MM.1S (cell line): ENCODE results near the gene IL3.
A peak's percentile ranks its signal among the peaks of the same experiment; 100 is the strongest.

Experiments
- DNase-seq: peaks from one replicate; pipeline ENCODE4 v3.0.0-alpha.2; 2015
- H2AFZ ChIP-seq: fragments of 300-600 bp; sonication (generic); 2 replicates; pipeline ENCODE4 v1.6.0; 2016; ENCODE audit warnings: antibody characterized with exemption, low read length
- H3F3A ChIP-seq: fragments of 300-600 bp; sonication (generic); 2 replicates; pipeline ENCODE4 v1.6.1; 2016; ENCODE audit warnings: mild to moderate bottlenecking, antibody characterized with exemption, low read length, moderate library complexity, mixed read lengths; ENCODE audit not compliant: insufficient read depth
- H3K27ac ChIP-seq: fragments of 300-600 bp; sonication (generic); 2 replicates; pipeline ENCODE4 v1.5.1; 2016; ENCODE audit warnings: mild to moderate bottlenecking, low read length
- H3K27me3 ChIP-seq: fragments of 300-600 bp; sonication (generic); replicated peaks from 2 replicates; pipeline ENCODE4 v1.6.0; 2016; ENCODE audit warnings: low read length; ENCODE audit not compliant: insufficient read depth
- H3K36me3 ChIP-seq: fragments of 300-600 bp; sonication (generic); replicated peaks from 2 replicates; pipeline ENCODE4 v1.6.1; 2016; ENCODE audit warnings: mild to moderate bottlenecking, low read length, mixed read lengths; ENCODE audit not compliant: insufficient read depth
- H3K4me1 ChIP-seq: fragments of 300-600 bp; sonication (generic); 2 replicates; pipeline ENCODE4 v1.6.1; 2016; ENCODE audit warnings: low read length, mixed read lengths
- H3K4me2 ChIP-seq: fragments of 300-600 bp; sonication (generic); 2 replicates; pipeline ENCODE4 v1.6.0; 2016; ENCODE audit warnings: low read depth, low read length
- H3K4me3 ChIP-seq: fragments of 300-600 bp; sonication (generic); 2 replicates; pipeline ENCODE4 v1.5.1; 2016; ENCODE audit warnings: low read length, mixed read lengths
- H3K79me2 ChIP-seq: fragments of 300-600 bp; sonication (generic); 2 replicates; pipeline ENCODE4 v1.6.1; 2016; ENCODE audit warnings: mixed run types, low read length, mixed read lengths
- H3K9ac ChIP-seq: fragments of 300-600 bp; sonication (generic); 2 replicates; pipeline ENCODE4 v1.6.1; 2016; ENCODE audit warnings: low read length, mixed read lengths
- H3K9me2 ChIP-seq: fragments of 300-600 bp; sonication (generic); replicated peaks from 2 replicates; pipeline ENCODE4 v1.6.1; 2016; ENCODE audit warnings: mild to moderate bottlenecking, low read length, mixed read lengths; ENCODE audit not compliant: insufficient read depth
- H3K9me3 ChIP-seq: fragments of 300-600 bp; sonication (generic); replicated peaks from 2 replicates; pipeline ENCODE4 v1.6.1; 2016; ENCODE audit warnings: mild to moderate bottlenecking, low read length, mixed read lengths; ENCODE audit not compliant: insufficient read depth
- H4K20me1 ChIP-seq: fragments of 300-600 bp; sonication (generic); 2 replicates; pipeline ENCODE4 v1.6.1; 2016; ENCODE audit warnings: mild to moderate bottlenecking, low read length, moderate library complexity, mixed read lengths; ENCODE audit not compliant: insufficient read depth
- EZH2 ChIP-seq: fragments of 300-600 bp; sonication (generic); optimal IDR thresholded peaks from 2 replicates; pipeline ENCODE3; 2017; ENCODE audit warnings: low read depth, mild to moderate bottlenecking, antibody characterized with exemption, low read length, mixed read lengths
- EZH2phosphoT487 ChIP-seq: fragments of 300-600 bp; sonication (generic); IDR thresholded peaks from 2 replicates; pipeline ENCODE4 v1.6.1; 2018; ENCODE audit warnings: antibody characterized with exemption, low read length
- TF ChIP-seq, protein P1 (sequence below): fragments of 300-600 bp; sonication (generic); IDR thresholded peaks from 2 replicates; pipeline ENCODE4 v1.5.1; 2016; ENCODE audit warnings: antibody characterized with exemption, low read length, mixed read lengths

The IL3 gene

DNA sequence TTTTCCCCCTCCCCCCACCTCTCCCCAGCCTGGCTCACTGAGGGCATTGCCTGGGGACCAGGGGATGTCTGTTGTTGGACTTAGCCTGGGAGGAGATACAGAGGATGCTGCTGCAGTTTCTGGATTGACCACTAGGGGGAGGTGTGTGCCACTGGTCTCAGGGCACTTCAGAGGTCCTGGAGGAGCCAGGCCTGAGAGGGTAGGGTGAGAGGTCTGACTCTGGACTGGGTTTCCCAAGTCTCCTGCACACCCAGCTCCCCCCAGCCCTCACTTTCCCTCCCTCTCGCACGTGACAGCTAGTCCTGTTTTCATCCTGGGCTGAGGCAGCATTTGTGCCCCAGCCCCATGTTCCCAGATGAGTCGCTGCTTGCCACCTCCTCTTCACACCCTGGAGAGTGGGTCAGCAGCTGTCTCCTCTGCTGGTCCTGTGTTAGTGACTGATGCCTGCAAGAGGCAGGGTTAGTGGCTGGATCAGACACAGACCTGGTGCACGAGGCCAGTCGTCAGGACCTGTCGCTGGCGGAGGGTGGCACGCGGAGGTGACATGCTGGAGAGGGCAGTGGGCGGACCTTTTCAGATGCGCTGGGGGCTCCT lies 4.4 kb downstream of the IL3 start:
- H3K27me3 ChIP-seq, result no peaks in the 10 kb centered on the region
- H4K20me1 ChIP-seq, result no peaks in the 10 kb centered on the region
- H3K9me3 ChIP-seq, result no peaks in the 10 kb centered on the region
- H3K4me2 ChIP-seq, result no peak overlapping the region
- H3K27ac ChIP-seq, result no peak overlapping the region
- H3K9ac ChIP-seq, result no peak overlapping the region
- peaks cover 7% of the 10 kb centered on the region for H3K4me1 ChIP-seq
- no peak overlapping the region for H3K4me3 ChIP-seq
- H2AFZ ChIP-seq, result peak overlapping the region; percentile 54; the same call in 1 of the 2 replicates
- no peaks in the 10 kb centered on the region for H3F3A ChIP-seq
- TF ChIP-seq EZH2, result no peak
- TF ChIP-seq, protein P1, sequence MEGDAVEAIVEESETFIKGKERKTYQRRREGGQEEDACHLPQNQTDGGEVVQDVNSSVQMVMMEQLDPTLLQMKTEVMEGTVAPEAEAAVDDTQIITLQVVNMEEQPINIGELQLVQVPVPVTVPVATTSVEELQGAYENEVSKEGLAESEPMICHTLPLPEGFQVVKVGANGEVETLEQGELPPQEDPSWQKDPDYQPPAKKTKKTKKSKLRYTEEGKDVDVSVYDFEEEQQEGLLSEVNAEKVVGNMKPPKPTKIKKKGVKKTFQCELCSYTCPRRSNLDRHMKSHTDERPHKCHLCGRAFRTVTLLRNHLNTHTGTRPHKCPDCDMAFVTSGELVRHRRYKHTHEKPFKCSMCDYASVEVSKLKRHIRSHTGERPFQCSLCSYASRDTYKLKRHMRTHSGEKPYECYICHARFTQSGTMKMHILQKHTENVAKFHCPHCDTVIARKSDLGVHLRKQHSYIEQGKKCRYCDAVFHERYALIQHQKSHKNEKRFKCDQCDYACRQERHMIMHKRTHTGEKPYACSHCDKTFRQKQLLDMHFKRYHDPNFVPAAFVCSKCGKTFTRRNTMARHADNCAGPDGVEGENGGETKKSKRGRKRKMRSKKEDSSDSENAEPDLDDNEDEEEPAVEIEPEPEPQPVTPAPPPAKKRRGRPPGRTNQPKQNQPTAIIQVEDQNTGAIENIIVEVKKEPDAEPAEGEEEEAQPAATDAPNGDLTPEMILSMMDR, result peak; percentile 97
- H3K9me2 ChIP-seq, result no peaks in the 10 kb centered on the region
- H3K36me3 ChIP-seq, result no peaks in the 10 kb centered on the region
- no peaks in the 10 kb centered on the region for H3K79me2 ChIP-seq
- peak; percentile 80 for DNase-seq

DNA sequence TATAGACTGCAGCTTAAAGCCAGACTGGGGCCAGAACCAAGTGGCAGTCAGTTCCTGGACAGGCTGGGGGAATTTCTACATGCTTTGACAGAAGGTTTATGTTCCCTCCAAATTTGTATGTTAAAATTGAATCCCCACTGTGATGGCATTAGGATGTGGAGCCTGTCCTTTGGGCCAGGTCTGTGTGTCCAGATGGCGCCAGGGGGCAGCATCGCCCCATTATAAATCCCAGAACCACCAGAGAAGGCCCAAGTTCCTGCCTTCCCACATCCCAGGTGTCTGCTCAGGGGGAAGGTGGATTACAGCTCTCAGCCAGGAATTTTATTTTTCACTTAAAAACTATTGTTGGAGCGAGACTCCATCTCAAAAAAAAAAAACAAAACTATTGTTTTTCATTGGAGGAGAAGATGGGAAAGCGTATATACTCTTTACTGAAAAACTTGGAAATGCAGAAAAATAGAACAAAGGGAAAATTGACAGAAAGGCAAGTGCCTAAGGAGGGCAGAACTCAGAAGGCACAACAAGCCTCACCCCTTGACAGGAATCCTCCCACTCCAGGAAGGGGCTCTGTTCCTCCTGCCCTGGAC lies 5.0 kb downstream of the IL3 start:
- Histone ChIP-seq H3K9me3 (no peaks in the 10 kb centered on the region), H3K4me1 (peaks cover 7% of the 10 kb centered on the region), H2AFZ (no peak overlapping the region), H3K79me2 (no peaks in the 10 kb centered on the region), H3K9ac (no peak overlapping the region), H3F3A (no peaks in the 10 kb centered on the region), H3K27ac (no peak overlapping the region), H3K9me2 (no peaks in the 10 kb centered on the region), H3K27me3 (no peaks in the 10 kb centered on the region), H3K4me2 (no peak overlapping the region), H3K4me3 (no peak overlapping the region), H3K36me3 (no peaks in the 10 kb centered on the region), H4K20me1 (no peaks in the 10 kb centered on the region)
- TF ChIP-seq, protein P1, result peak; percentile 82
- TF ChIP-seq EZH2, result no peak
- peak; percentile 67 for DNase-seq

DNA sequence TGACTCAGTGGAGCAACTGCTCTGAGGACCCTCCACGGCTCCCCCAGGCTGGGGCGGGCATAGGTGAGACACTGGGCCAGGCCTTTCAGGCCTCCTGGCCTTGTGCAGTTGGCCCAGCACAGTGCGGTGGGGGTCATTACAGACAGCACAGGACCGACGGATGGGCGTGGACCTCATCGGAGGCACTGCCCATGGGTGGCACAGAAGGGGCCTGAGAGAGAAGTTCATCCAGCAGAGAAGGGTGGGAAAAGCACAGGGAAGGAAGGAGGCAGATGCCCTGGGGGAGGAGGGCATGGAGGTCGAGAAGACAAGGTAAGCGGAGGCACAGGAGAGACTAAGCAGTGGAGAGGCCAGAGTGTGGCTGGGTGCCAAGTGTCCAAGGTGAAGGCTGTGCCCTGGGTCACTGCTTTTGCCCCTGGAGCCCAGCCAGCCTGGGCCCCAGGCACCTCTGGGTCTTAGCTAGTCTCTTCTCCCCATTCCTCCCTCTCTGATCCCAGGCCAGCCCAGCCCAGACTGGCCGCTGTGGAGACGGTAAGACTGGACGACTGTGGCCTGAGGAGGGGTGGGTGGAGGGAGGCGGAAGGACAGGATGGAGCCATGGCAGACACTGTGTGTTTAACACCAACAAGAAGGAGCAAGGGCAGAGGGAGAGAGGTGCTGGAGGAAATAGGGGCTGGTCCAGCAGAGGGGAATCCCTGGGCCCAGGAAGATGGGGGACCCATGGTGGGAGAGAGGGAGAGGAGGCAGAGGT lies 5.7 kb downstream of the IL3 start:
- TF ChIP-seq, protein P1, result no peak
- TF ChIP-seq EZH2phosphoT487 (no peak), EZH2 (no peak)
- H3K27ac ChIP-seq, result no peak overlapping the region
- no peaks in the 10 kb centered on the region for H3K36me3 ChIP-seq
- no peaks in the 10 kb centered on the region for H3K9me2 ChIP-seq
- H3K4me1 ChIP-seq, result peaks cover 7% of the 10 kb centered on the region
- H3K27me3 ChIP-seq, result no peaks in the 10 kb centered on the region
- H2AFZ ChIP-seq, result no peak overlapping the region
- H4K20me1 ChIP-seq, result no peaks in the 10 kb centered on the region
- H3F3A ChIP-seq, result no peaks in the 10 kb centered on the region
- H3K4me2 ChIP-seq, result no peak overlapping the region
- no peaks in the 10 kb centered on the region for H3K9me3 ChIP-seq
- no peaks in the 10 kb centered on the region for H3K79me2 ChIP-seq
- no peak overlapping the region for H3K4me3 ChIP-seq
- no peak overlapping the region for H3K9ac ChIP-seq
- no peak for DNase-seq
